Activated CD4-positive, alpha-beta T cell treated with anti-CD3 and anti-CD28 coated beads, Interleukin-2, Interleukin-4, amounts not matched to agents 100 ng/mL and 50 ng/mL, durations not matched to agents 16 hours and 8 hours (primary cell): Measurements from ENCODE around the gene SH3TC1.

Experiments used
- DNase-seq: peaks from one replicate; pipeline ENCODE4 v3.0.0-alpha.2; 2020; ENCODE audit warnings: low spot score

The SH3TC1 gene

GRCh38 chr4:8215641-8216442 is 16.8 kb downstream of the SH3TC1 start:
- DNase-seq, result no peak

- DNase-seq, result no peak
Measured at GRCh38 chr4:8216443-8217245, 17.6 kb downstream of the SH3TC1 start.

- no peak for DNase-seq
Measured at GRCh38 chr4:8217246-8217511, 18.1 kb downstream of the SH3TC1 start.

- DNase-seq, result no peak
Measured at GRCh38 chr4:8217871-8218270, 18.8 kb downstream of the SH3TC1 start.

- no peak for DNase-seq
Measured at GRCh38 chr4:8218371-8219031, 19.4 kb downstream of the SH3TC1 start.

GRCh38 chr4:8219236-8219635 is 20.1 kb downstream of the SH3TC1 start:
- no peak for DNase-seq

GRCh38 chr4:8220661-8221450 is 21.8 kb downstream of the SH3TC1 start:
- no peak for DNase-seq

GRCh38 chr4:8221476-8221875 is 22.4 kb downstream of the SH3TC1 start:
- DNase-seq, result no peak

- no peak for DNase-seq
Measured at GRCh38 chr4:8221985-8222384, 22.9 kb downstream of the SH3TC1 start.

- DNase-seq, result no peak
Measured at GRCh38 chr4:8222609-8223388, 23.7 kb downstream of the SH3TC1 start.

GRCh38 chr4:8224267-8224974 is 25.3 kb downstream of the SH3TC1 start:
- DNase-seq, result no peak

- no peak for DNase-seq
Measured at GRCh38 chr4:8224975-8225625, 26.0 kb downstream of the SH3TC1 start.

- DNase-seq, result no peak
Measured at GRCh38 chr4:8225706-8226443, 26.8 kb downstream of the SH3TC1 start.

- DNase-seq, result no peak
Measured at GRCh38 chr4:8227201-8227770, 28.2 kb downstream of the SH3TC1 start.

GRCh38 chr4:8227771-8228318 is 28.8 kb downstream of the SH3TC1 start:
- no peak for DNase-seq

GRCh38 chr4:8228319-8229250 is 29.5 kb downstream of the SH3TC1 start:
- DNase-seq, result peak; percentile 83

- DNase-seq, result peak; percentile 6
Measured at GRCh38 chr4:8229331-8229975, 30.4 kb downstream of the SH3TC1 start.
